ENCODE measurements around the gene FGF14. TPM values are rescaled to one million over a fixed set of nuclear protein-coding genes. Genes with fewer than 3 reads are reported as not detected.

The FGF14 gene
- total and polyA plus RNA-seq, 2 experiments from 2014 or later = 0.03 TPM; not detected in 1

DNA sequence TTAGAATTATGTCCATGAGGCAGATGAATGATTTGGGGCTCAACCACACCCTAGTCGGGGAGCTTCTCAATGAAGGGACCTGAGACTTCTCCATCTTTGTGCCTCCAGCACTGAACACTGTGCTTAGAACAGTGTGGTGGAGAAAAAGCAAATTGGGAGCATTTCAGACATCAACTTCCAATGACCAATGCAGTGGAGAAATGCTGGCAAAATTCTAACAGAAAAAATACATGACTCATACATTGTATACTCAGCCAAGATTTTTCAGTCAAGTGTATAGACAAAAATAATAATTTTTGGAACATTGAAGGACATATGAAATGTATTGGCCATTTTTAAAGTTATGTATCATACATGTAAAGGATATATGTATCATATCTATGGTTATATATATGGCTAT, 134.7 kb downstream of the FGF14 start:
- no peaks in the 10 kb centered on the region for H3K36me3 ChIP-seq (ENCODE audit: insufficient read depth)
- no peaks in the 10 kb centered on the region for H3K27me3 ChIP-seq (ENCODE audit: insufficient read depth)
- TF ChIP-seq CREB1 (CRISPR knock-in tag; IDR thresholded peaks at IDR 0.05; ENCODE audit: low read depth) = no peak
- no peak for TF ChIP-seq POLR2AphosphoS5 (IDR thresholded peaks at IDR 0.05; ENCODE audit: low read depth)
- no peak for TF ChIP-seq EZH2 (IDR thresholded peaks at IDR 0.05; ENCODE audit: low read depth, unreplicated experiment)
- TF ChIP-seq, protein P1, sequence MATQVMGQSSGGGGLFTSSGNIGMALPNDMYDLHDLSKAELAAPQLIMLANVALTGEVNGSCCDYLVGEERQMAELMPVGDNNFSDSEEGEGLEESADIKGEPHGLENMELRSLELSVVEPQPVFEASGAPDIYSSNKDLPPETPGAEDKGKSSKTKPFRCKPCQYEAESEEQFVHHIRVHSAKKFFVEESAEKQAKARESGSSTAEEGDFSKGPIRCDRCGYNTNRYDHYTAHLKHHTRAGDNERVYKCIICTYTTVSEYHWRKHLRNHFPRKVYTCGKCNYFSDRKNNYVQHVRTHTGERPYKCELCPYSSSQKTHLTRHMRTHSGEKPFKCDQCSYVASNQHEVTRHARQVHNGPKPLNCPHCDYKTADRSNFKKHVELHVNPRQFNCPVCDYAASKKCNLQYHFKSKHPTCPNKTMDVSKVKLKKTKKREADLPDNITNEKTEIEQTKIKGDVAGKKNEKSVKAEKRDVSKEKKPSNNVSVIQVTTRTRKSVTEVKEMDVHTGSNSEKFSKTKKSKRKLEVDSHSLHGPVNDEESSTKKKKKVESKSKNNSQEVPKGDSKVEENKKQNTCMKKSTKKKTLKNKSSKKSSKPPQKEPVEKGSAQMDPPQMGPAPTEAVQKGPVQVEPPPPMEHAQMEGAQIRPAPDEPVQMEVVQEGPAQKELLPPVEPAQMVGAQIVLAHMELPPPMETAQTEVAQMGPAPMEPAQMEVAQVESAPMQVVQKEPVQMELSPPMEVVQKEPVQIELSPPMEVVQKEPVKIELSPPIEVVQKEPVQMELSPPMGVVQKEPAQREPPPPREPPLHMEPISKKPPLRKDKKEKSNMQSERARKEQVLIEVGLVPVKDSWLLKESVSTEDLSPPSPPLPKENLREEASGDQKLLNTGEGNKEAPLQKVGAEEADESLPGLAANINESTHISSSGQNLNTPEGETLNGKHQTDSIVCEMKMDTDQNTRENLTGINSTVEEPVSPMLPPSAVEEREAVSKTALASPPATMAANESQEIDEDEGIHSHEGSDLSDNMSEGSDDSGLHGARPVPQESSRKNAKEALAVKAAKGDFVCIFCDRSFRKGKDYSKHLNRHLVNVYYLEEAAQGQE (IDR thresholded peaks at IDR 0.05; ENCODE audit: unreplicated experiment) = no peak
- TF ChIP-seq, protein P2, sequence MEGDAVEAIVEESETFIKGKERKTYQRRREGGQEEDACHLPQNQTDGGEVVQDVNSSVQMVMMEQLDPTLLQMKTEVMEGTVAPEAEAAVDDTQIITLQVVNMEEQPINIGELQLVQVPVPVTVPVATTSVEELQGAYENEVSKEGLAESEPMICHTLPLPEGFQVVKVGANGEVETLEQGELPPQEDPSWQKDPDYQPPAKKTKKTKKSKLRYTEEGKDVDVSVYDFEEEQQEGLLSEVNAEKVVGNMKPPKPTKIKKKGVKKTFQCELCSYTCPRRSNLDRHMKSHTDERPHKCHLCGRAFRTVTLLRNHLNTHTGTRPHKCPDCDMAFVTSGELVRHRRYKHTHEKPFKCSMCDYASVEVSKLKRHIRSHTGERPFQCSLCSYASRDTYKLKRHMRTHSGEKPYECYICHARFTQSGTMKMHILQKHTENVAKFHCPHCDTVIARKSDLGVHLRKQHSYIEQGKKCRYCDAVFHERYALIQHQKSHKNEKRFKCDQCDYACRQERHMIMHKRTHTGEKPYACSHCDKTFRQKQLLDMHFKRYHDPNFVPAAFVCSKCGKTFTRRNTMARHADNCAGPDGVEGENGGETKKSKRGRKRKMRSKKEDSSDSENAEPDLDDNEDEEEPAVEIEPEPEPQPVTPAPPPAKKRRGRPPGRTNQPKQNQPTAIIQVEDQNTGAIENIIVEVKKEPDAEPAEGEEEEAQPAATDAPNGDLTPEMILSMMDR (conservative IDR thresholded peaks at IDR 0.05; ENCODE audit: low read depth in 2 of 2) = no peak
- TF ChIP-seq EZH2phosphoT487 (IDR thresholded peaks at IDR 0.05; ENCODE audit: unreplicated experiment) = no peak
- TF ChIP-seq NANOG (IDR thresholded peaks at IDR 0.05; ENCODE audit: borderline replicate concordance) = no peak
- no peak for TF ChIP-seq ZNF331 (CRISPR knock-in tag; IDR thresholded peaks at IDR 0.05; ENCODE audit: low read depth)
- TF ChIP-seq STAT1 (IDR thresholded peaks at IDR 0.05; ENCODE audit: unreplicated experiment) = no peak
- TF ChIP-seq JUNB (IDR thresholded peaks at IDR 0.05; ENCODE audit: unreplicated experiment) = no peak
- TF ChIP-seq ZNF114 (CRISPR knock-in tag; IDR thresholded peaks at IDR 0.05) = no peak
- H3K27ac ChIP-seq (ENCODE audit: low read depth) = no peak overlapping the region
- no peaks in the 10 kb centered on the region for H3K9me2 ChIP-seq (ENCODE audit: insufficient read depth)
- no peaks in the 10 kb centered on the region for H3F3A ChIP-seq (replicated peaks; ENCODE audit: low read depth)
- ATAC-seq (no peak), DNase-seq (ENCODE audit: low spot score) (no peak)
- Mint-ChIP-seq H3K27me3 (ENCODE audit: insufficient read depth, low read depth, poor library complexity) (no peaks in the 10 kb centered on the region), H3K4me3 (no peak overlapping the region), H3K27ac (no peak overlapping the region), H3K36me3 (ENCODE audit: low read depth) (no peaks in the 10 kb centered on the region), H3K4me1 (0 out of 3 replicates have a peak, but pooled peaks cover 1% of the 10 kb centered on the region), H3K9me3 (no peaks in the 10 kb centered on the region)
- H3K4me1 ChIP-seq (ENCODE audit: insufficient read depth) = no peaks in the 10 kb centered on the region
- H3K4me2 ChIP-seq = no peak overlapping the region
- H3K79me2 ChIP-seq (replicated peaks; ENCODE audit: insufficient read depth) = no peaks in the 10 kb centered on the region
- H2AFZ ChIP-seq = no peak overlapping the region
- no peaks in the 10 kb centered on the region for H4K20me1 ChIP-seq (replicated peaks; ENCODE audit: insufficient read depth)
- no peak overlapping the region for H3K4me3 ChIP-seq

DNA sequence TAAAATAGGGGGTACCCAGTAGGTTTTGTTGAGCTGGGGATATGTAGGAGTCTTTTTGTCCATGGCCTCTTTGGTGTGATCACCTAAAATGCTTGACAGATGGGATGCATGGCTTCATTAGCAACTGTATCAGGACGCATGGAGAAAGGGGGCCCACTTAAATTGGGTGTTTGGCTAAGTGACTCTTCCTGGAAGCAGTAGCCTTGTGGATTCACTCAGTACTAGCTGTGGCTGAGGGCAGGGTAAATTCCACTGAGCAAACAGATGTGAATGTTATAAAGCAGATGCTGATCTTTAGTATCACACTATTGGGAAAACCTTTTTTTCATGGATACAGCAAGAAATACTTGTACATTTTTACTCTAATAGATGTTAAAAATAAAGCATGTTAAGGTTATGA, 140.0 kb downstream of the FGF14 start:
- no peaks in the 10 kb centered on the region for H4K20me1 ChIP-seq (replicated peaks; ENCODE audit: insufficient read depth)
- no peaks in the 10 kb centered on the region for H3K27me3 ChIP-seq (ENCODE audit: insufficient read depth)
- peaks cover 17% of the 10 kb centered on the region for H3K4me1 ChIP-seq (ENCODE audit: insufficient read depth)
- ATAC-seq (peak; percentile 64), DNase-seq (ENCODE audit: low spot score) (peak; percentile 34)
- Mint-ChIP-seq H3K27ac (no peak overlapping the region; the same call in 1 of the 2 replicates), H3K27me3 (ENCODE audit: insufficient read depth, low read depth, poor library complexity) (no peaks in the 10 kb centered on the region), H3K36me3 (ENCODE audit: low read depth) (no peaks in the 10 kb centered on the region), H3K4me3 (no peak overlapping the region), H3K4me1 (peaks cover 17% of the 10 kb centered on the region), H3K9me3 (no peaks in the 10 kb centered on the region)
- TF ChIP-seq EZH2phosphoT487 (IDR thresholded peaks at IDR 0.05; ENCODE audit: unreplicated experiment) (no peak), EZH2 (IDR thresholded peaks at IDR 0.05; ENCODE audit: low read depth, unreplicated experiment) (no peak), JUNB (IDR thresholded peaks at IDR 0.05; ENCODE audit: unreplicated experiment) (no peak), CREB1 (CRISPR knock-in tag; IDR thresholded peaks at IDR 0.05; ENCODE audit: low read depth) (no peak)
- TF ChIP-seq, protein P1 (IDR thresholded peaks at IDR 0.05; ENCODE audit: unreplicated experiment) = no peak
- TF ChIP-seq, protein P2 (conservative IDR thresholded peaks at IDR 0.05; ENCODE audit: low read depth in 2 of 2) = no peak
- H3K4me2 ChIP-seq = no peak overlapping the region
- no peaks in the 10 kb centered on the region for H3F3A ChIP-seq (replicated peaks; ENCODE audit: low read depth)
- H3K9me2 ChIP-seq (ENCODE audit: insufficient read depth) = no peaks in the 10 kb centered on the region
- H3K27ac ChIP-seq (ENCODE audit: low read depth) = no peak overlapping the region
- no peak overlapping the region for H3K4me3 ChIP-seq
- no peak overlapping the region for H2AFZ ChIP-seq
- no peaks in the 10 kb centered on the region for H3K36me3 ChIP-seq (ENCODE audit: insufficient read depth)
- no peaks in the 10 kb centered on the region for H3K79me2 ChIP-seq (replicated peaks; ENCODE audit: insufficient read depth)

All from GM23338 (cell line).